GM20431 (cell line): Measurements from ENCODE around the gene NSD2.
"Not testable (repeated sequence)": the region's sequence is repeated elsewhere in the genome, so short reads cannot be mapped to it uniquely, and the experiment has no call there.

Experiments
- in situ Hi-C: fragments of 300-500 bp; cut with MseI, MboI; formaldehyde crosslinking; loops from one replicate; pipeline ENCODE4 v1.15.0; 2020; ENCODE audit warnings: low sequenced_read_pairs; ENCODE audit not compliant: unreplicated experiment

NSD2 gene

DNA sequence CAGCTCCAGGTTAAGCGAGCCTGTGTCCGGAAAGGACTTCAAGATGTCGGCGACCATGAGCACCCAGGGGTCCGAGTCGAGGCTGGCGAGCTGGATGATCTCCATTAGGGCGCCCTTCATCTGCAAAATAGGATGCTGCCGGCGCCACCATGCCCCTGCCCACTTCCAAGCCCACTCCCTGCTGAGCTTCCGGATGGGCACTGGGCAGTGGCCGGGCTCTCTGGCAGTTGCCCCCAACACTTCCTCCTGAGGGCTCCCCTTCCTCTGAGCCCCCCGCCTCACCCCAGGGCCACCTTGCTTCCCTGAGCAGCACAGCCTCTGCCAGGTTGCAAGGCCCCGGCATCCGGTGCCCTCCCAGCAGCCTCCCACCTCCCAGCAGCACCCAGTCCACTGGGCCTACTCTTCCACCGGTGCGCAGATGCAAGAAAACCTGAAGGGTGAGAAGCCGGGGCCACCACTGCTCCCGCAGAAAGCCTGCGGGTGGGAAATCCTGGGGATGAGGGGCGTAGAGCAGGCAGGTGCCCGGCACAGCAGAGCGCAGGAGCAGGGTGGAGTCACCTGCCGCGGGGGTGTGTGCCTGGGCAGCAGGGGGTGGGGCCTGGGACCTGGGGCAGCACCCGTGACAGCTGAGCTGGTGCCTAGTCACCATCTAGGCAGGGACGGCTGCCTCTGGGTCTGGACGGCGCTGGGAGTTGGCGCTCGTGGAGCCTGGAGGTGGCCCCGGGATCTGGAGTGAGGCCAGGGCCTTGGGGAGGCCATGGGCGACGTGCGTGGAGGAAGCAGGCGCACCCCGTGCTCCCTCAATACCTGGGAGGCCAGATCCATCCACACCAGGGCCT, 120.6 kb downstream of the NSD2 start:
- in situ Hi-C loops: no loop called here

DNA sequence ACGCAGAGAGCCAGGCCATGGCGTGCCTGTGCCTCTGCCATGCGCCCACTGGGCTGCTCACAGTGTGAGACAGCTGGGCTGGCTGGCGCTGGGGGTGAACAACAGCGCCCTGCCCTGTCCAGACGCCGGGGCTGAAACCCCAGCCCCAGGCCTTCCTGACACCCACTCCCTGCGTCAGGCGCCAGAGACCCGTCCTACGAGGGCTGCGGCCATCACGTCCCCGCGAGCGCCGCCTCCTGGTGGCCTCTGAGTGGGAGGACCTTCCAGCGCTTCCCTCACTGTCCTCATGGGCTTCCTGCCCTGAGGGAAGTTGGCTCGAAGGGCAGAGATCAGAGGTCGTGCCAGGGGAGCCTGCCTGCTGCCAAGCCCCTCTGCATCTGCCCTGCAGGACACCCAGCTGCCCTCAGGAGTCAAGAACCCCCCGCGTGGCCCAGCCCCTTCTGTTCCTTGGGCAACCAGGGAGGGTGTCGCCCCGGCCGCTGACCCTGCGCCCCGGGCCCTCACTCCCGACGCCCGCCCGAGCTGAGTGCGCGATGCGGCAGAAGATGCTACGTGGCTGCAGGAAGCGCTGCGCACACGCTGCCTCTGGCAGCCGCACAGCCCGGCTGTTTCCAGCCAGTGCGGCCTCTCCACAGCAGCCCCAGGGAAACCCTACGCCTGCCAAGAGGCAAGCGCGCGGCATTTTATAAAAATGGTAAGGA, 121.4 kb downstream of the NSD2 start:
- in situ Hi-C loops: no loop called here

DNA sequence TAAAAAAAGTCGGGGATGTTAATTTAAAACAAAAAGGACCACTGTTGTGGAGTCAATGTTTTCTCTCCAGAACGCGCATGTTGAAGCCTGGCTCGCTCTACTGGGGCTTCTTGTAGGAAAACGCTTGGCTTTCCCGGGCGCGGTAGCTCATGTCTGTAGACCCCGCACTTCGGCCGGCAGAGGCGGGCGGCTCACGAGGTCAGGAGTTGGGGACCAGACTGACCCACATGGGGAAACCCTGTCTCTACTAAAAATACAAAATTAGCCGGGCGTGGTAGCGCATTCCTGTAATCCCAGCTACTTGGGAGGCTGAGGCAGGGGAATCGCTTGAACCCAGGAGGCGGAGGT, 122.0 kb downstream of the NSD2 start:
- in situ Hi-C loops: no loop called here

DNA sequence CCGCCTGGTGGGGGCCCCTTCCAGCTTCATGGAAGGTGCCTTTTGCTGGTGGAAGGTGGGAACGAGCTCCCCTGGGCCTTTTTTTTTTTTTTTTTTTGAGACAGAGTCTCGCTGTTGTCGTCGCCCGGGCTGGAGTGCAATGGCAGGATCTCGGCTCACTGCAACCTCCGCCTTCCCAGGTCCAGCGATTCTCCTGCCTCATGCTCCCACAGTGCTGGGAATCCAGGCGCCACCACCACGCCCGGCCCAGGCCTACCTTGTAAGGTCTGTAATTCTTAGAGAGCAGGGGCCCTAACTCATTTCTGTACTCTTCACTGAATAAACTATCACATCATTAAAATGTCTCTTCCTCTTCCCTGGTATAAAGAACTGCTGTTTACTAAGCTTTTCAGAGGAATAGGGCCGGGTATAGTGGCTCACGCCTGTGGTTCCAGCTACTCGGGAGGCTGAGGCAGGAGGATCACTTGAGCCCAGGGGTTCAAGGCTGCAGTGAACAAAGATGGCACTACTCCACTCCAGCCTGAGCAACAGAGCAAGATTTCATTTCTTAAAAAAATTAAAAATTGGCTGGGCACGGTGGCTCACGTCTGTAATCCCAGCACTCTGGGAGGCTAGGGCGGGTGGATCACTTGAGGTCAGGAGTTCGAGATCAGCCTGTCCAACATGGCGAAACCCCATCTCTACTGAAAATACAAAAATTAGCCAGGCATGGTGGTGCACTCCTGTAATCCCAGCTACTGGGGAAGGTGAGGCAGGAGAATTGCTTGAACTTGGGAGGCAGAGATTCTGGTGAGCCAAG, 122.7 kb downstream of the NSD2 start:
- in situ Hi-C loops: not testable (repeated sequence)

DNA sequence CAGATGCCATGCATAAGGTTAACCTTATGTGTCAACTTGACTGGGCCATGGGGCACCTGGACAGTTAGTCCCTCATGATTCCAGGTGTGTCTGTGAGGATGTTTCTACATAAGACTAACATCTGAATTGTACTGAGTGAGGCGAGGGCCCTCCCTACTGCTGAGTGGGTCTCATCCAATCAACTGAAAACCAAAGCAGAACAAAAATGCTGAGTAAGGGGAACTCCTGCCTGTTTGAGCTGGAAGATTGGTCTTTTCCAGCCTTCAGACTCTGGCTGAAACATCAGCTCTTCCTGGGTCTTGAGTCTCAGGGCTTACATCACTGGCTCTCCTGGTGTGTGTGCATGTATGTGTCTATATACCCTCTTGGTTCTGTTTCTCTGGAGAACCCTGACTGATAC, 123.7 kb downstream of the NSD2 start:
- in situ Hi-C loops: no loop called here

DNA sequence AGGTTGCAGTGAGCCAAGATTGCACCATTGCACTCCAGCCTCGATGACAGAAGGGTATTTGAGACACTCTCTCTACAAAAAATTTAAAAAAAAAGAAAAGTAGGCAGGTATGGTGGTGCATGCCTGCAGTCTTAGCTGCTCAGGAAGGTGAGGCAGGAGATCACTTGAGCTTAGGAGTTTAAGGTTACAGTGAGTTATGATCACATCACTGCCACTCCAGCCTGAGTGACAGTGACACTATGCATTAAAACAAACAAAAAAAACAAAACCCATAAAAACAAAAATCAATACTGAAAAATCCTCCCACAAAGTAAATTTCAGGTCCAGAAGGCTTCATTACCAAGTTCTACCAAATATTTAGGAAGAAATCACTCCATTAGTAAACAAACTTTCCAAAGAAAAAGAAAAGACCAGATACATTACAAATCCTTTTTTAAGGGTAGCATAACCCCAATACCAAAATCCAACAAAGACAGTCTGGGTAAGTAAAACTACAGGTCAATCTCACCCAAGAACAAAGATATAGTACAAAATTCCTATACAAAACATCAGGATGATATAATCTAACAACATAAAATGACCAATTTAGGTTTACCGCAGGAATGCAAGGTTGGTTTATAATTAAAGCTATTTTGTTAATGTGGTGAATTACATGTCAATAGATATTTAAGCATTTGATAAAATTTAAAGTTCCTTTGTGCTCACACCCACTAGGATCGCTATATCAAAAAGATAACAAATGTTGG, 125.8 kb downstream of the NSD2 start:
- in situ Hi-C loops: no loop called here

DNA sequence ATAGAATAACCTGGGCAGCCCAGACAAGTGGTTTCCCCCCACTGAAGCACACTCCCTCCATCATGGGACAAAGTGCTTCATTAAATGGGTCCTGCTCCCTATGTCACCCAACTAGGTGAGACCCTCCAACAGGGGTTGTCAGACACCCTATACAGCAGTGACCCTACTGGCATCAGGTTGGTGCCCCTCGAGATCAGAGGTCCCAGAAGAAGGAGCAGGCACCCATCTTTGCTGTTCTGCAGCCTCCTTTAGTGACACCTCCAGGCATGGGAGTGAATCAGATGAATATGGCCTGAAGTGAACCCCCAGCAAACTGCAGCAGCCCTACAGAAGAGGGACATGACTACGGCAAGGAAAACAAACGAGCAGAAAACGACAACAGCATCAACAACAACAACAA, 126.5 kb downstream of the NSD2 start:
- in situ Hi-C loops: no loop called here

DNA sequence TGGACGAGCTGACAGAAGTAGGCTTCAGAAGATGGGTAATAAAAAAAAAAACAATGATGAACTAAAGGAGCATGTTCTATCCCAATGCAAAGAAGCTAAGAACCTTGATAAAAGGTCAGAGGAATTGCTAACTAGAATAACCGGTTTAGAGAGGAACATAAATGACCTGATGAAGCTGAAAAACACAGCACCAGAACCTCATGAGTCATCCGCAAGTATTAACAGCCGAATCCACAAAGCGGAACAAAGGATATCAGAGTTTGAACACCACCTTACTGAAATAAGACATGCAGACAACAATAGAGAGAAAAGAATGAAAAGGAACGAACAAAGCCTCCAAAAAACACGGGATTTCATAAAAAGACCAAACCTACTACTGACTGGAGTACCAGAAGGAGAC, 127.1 kb downstream of the NSD2 start:
- in situ Hi-C loops: no loop called here

DNA sequence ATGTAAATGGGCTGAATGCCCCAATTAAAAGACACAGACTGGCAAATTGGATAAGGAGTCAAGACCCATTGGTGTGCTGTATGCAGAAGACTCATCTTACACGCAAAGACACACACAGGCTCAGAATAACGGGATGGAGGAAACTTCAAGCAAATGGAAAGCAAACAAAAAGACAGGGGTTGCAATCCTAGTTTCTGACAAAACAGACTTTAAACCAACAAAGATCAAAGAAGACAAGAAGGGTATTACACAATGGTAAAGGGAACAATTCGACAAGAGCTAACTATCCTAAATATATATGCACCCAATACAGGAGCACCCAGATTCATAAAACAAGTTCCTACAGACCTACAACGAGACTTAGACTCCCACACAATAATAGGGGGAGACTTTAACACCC, 128.1 kb downstream of the NSD2 start:
- in situ Hi-C loops: not testable (repeated sequence)

DNA sequence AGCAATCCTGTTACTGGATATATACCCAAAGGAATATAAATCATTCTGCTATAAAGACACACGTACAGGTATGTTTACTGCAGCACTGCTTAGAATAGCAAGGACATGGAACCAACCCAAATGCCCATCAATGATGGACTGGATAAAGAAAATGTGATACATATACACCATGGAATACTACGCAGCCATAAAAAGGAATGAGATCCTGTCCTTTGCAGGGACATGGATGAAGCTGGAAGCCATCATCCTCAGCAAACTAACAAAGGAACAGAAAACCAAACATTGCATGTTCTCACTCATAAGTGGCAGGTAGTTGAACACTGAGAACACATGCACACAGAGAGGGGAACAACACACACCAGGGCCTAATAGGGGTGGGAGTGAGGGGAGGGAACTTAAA, 132.2 kb downstream of the NSD2 start:
- in situ Hi-C loops: not testable (repeated sequence)

DNA sequence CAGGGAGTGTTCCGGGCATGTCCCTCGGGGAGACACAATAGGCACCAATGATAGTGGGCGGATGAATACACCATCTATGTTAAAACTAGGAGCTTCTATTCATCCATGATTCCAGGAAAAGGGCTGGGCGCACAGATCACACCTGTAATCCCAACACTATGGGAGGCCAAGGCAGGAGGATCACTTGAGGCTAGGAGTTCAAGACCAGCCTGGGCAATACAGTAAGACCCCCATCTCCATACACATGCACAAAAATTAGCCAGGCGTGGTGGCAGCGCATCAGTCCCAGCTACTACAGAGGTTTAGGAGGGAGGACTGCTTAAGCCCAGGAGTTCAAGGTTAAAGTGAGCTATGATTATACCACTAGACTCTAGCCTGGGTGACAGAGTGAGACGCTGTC, 135.2 kb downstream of the NSD2 start:
- in situ Hi-C loops: no loop called here

DNA sequence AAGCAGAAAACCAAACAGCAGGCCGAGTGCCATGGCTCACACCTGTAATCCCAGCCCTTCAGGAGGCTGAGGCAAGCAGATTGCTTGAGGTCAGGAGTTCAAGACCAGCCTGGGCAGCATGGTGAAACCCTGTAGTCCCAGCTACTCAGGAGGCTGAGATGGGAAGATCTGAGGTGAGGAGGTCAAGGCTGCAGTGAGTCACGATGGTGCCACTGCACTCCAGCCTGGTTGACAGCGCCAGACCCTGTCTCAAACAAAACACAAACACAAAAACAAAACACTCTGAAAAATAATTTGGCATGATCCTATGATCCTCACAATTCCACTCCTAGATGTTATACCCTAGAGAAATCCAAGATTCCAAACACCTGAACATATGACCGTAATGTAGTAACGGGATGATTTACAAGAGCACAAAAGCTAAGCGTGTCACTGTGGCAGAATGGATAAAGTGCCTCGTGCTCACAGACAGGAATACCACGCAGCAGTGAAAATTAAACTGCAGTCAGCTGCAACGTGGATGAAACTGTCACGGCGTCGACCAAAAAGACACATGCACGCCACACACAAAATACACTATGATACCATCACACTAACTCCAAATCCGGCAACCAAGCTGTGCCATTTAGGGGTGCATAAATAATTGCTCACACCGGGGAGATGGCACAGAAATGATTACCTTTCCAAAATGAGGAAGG, 135.9 kb downstream of the NSD2 start:
- in situ Hi-C loops: no loop called here

DNA sequence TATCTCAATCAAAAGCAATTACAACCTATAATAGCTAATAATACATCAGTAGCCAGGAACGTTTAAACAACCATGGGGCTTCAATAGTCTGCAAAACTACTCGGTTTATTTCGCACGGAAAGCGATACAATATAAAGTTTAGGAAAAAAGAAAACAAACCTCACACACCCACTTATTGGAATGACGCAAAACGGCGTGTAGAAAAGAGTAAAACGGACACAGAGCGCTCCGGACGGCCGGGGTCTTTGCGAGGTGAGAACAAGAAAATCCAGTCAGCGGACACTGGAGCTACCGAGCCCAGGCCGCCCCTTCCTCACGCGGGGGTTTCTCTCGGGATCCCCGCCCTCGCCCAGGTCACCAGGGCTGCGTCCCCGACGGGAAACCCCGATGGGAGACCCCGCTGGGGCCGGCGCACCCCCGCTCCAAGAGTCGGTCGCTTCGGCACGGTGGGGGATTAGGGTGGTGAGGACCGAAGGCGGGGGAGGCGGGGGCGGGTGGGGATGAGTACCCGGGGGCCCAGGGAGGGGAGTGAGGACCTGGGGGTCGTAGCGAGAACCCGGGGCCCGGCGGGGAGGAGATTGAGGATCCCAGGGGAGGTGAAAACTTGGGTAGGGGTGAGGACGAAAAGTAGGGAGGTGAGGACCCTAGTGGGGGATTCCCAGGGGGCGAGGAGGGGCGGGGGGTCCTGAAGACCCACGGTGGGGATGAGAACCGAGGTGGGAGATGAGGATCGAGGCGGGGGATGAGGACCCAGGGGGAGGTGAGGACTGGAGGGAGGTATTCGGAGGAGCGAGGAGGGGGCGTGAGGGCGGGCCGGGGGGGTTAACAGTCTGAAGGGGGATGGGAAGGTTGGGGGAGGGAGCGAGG, 136.8 kb downstream of the NSD2 start:
- in situ Hi-C loops: no loop called here

DNA sequence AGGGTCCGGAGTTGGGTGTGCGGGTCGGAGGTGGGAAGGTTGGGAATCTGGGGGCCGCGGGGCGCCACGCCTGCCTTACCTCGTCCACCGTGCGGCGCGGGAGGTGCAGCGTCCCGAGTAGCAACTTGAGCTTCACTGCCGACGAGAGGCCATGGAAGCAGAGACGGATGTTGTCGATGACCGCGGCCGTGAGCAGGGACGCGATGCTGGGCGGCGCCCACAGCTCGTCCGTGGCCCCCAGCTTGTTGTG, 137.4 kb downstream of the NSD2 start:
- in situ Hi-C loops: no loop called here

DNA sequence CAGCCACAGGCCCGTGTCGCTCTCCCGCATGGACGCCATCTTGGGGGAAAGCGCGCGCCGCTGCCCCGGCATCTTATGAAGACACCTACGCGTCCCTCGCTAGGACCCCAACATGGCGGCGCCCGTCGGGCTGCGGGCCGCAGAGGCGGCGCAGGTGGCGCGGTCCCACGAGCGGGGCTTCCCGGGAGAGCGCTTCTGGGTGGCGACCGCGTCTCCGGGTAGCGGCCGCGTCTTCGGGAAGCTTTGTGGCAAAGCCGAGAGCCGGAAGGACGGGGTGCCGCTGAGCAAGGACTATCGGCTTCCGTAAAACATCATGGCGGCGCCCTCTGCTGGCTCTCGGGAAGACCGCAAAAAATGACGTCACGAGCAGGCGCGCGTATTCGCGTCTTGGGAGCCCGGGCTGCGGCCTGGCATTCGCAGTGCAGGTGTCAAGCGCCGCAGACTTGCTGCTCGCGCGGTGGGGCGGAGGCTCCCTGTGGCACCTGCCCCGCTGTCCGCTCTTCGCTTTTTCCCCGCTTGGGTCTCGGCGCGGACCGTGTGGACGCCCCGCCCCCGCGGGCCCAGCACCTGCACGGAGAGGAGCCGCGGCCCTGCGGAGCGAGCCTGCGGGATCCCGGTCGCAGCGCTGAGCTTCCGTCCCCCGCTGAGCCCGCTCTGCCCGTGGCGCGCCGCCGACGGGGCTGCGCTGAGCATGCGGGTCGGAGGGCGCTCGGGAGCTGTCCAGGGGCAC, 137.9 kb downstream of the NSD2 start, which contains the start of gene NELFA:
TSS of gene NELFA (minus strand) at position 54 of the 730 bp plus-strand sequence. CDS start at position 39, 15 bp downstream.
- in situ Hi-C loops: no loop called here

DNA sequence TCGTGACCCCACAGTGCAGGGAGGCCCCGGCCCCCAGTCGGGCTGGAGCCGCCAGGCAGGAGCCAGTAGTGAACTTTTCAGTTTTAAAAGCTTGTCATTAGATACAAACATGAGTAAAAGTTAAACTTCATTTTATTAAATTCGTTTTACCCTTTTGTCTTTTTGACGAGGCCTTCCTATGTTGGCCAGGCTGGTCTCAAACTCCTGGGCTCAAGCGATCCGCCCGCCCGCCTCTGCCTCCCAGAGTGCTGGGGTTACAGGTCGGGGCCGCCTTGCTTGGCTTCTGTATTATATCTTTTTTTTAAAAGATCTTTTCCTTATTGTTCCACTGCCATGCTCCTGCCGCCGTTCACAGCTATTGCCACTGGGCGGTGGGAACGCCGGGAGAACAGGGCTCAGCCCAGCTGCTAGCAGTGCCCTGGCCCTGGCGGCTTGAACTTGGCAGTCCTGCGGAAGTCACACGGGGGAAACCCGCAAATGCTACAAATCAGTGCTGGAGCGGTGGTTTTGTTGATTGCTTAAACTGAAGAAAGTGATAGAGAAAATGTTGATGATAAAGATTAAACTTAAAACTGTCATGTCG, 138.5 kb downstream of the NSD2 start:
- in situ Hi-C loops: no loop called here

DNA sequence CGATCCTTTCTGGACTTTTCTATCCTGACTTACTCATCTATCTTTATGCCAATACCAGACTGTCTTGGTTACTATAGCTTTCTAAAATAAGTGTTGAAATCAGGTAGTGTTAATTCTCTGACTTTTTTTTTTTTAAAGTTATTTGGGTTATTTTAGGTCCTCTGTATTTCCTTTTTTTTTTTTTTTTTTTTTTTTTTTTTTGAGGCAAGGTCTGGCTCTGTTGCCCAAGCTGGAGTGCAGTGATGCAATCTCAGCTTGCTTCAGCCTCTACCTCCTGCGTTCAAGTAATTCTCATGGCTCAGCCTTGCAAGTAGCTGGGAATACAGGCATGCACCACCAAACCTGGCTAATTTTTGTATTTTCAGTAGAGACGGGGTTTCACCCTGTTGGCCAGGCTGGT, 140.4 kb downstream of the NSD2 start:
- in situ Hi-C loops: no loop called here

DNA sequence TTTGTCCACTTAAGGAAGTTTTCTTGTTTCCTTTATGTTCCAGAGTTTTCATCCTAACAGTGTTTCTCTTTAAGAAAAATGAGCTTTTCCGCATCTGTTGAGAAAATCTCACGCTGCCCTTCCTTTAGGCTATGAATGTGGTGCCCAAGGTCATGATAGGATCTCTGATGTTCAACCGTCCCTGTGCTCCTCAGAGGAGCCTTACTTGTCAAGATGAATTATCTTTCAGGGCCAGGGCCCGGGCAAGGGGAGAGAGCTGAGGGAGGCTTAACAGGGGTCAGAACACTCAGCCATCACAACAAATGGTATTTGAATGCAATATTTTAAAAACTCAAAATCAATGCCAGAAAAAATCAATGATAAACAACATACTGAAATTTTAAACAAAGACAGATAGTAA, 143.8 kb downstream of the NSD2 start:
- in situ Hi-C loops: no loop called here
